ENCODE data around the gene PCNX1. TPM values are rescaled to one million over a fixed set of nuclear protein-coding genes. Genes with fewer than 3 reads are reported as not detected.

Gene PCNX1
- total and polyA plus RNA-seq, 4 donors = 5.7 to 41.2 (median 18.2) TPM

- Histone ChIP-seq H3K9me3 (ENCODE audit: control insufficient read depth in 4 of 4, low read length in 3 of 4) (no peaks in the 10 kb centered on the region), H3K27ac (ENCODE audit: low read depth in 1 of 2, low read length in 2 of 2) (no peak overlapping the region), H3K4me3 (ENCODE audit: low read depth in 1 of 3, low read length in 3 of 3) (no peak overlapping the region), H3K9ac (ENCODE audit: low read depth in 1 of 2, low read length in 2 of 2) (no peak overlapping the region), H3K27me3 (ENCODE audit: control insufficient read depth in 4 of 4, insufficient read depth in 4 of 4, low read length in 3 of 4) (peaks cover 0 to 3% (median 0%) of the 10 kb centered on the region in 4 donors), H3K36me3 (ENCODE audit: control insufficient read depth in 4 of 4, insufficient read depth in 3 of 4, low read depth in 1 of 4, low read length in 3 of 4) (no peaks in the 10 kb centered on the region), H3K4me1 (ENCODE audit: control insufficient read depth in 4 of 4, insufficient read depth in 4 of 4, low read length in 3 of 4) (no peaks in the 10 kb centered on the region)
- DNase-seq (ENCODE audit: low spot score) = no peak
- 86% methylated on average over 13 of the region's 13 CpGs for WGBS
- TF ChIP-seq HNF4A (conservative IDR thresholded peaks at IDR 0.05) (no peak), FOXA2 (IDR thresholded peaks at IDR 0.05) (no peak), YY1 (IDR thresholded peaks at IDR 0.05) (no peak), EGR1 (IDR thresholded peaks at IDR 0.05; ENCODE audit: low read depth in 2 of 2) (no peak), RAD21 (IDR thresholded peaks at IDR 0.05) (no peak), SP1 (IDR thresholded peaks at IDR 0.05) (no peak), REST (IDR thresholded peaks at IDR 0.05) (no peak), FOXA1 (IDR thresholded peaks at IDR 0.05) (no peak), MAX (IDR thresholded peaks at IDR 0.05) (no peak), RXRA (IDR thresholded peaks at IDR 0.05) (no peak), GABPA (IDR thresholded peaks at IDR 0.05 in 1 of 2, conservative IDR thresholded peaks at IDR 0.05 in 1 of 2) (no peak), HNF4G (IDR thresholded peaks at IDR 0.05) (no peak), TAF1 (conservative IDR thresholded peaks at IDR 0.05) (no peak), ATF3 (IDR thresholded peaks at IDR 0.05) (no peak), JUND (IDR thresholded peaks at IDR 0.05) (no peak), NR2F2 (IDR thresholded peaks at IDR 0.05) (no peak)
- TF ChIP-seq, protein P1, sequence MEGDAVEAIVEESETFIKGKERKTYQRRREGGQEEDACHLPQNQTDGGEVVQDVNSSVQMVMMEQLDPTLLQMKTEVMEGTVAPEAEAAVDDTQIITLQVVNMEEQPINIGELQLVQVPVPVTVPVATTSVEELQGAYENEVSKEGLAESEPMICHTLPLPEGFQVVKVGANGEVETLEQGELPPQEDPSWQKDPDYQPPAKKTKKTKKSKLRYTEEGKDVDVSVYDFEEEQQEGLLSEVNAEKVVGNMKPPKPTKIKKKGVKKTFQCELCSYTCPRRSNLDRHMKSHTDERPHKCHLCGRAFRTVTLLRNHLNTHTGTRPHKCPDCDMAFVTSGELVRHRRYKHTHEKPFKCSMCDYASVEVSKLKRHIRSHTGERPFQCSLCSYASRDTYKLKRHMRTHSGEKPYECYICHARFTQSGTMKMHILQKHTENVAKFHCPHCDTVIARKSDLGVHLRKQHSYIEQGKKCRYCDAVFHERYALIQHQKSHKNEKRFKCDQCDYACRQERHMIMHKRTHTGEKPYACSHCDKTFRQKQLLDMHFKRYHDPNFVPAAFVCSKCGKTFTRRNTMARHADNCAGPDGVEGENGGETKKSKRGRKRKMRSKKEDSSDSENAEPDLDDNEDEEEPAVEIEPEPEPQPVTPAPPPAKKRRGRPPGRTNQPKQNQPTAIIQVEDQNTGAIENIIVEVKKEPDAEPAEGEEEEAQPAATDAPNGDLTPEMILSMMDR (IDR thresholded peaks at IDR 0.05; ENCODE audit: low read depth, low read length, missing input control) = no peak
- TF ChIP-seq, protein P2, sequence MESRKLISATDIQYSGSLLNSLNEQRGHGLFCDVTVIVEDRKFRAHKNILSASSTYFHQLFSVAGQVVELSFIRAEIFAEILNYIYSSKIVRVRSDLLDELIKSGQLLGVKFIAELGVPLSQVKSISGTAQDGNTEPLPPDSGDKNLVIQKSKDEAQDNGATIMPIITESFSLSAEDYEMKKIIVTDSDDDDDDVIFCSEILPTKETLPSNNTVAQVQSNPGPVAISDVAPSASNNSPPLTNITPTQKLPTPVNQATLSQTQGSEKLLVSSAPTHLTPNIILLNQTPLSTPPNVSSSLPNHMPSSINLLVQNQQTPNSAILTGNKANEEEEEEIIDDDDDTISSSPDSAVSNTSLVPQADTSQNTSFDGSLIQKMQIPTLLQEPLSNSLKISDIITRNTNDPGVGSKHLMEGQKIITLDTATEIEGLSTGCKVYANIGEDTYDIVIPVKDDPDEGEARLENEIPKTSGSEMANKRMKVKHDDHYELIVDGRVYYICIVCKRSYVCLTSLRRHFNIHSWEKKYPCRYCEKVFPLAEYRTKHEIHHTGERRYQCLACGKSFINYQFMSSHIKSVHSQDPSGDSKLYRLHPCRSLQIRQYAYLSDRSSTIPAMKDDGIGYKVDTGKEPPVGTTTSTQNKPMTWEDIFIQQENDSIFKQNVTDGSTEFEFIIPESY (IDR thresholded peaks at IDR 0.05) = no peak
These were observed 14.0 kb upstream of the PCNX1 start for GRCh38 chr14:70893062-70893845.

Measured in liver (tissue), 9 donors.